Stomach (tissue), 4 donors: ENCODE measurements around the gene UPK3A.

Experiments used
- EP300 ChIP-seq: sonication (generic); formaldehyde crosslinking; IDR thresholded peaks from one replicate; pipeline ENCODE4 v1.6.1; 2017; ENCODE audit warnings: antibody characterized with exemption
- POLR2A ChIP-seq, 4 donors: fragments of 450-650 bp; IDR thresholded peaks; one replicate each; pipeline ENCODE4 v1.6.1; 2016; ENCODE audit warnings: antibody characterized with exemption in 4 of 4, control low read depth in 2 of 4, mild to moderate bottlenecking in 1 of 4, moderate library complexity in 1 of 4
- TF ChIP-seq, protein P1 (sequence below), 7 experiments: fragments of 450-650 bp in 4 of 7; fragments of 200-600 bp in 3 of 7; sonication (generic) in 3 of 7; IDR thresholded peaks; one replicate each; pipeline ENCODE4 v1.5.1; 2016 to 2019; ENCODE audit warnings: antibody characterized with exemption in 7 of 7, control low read depth in 2 of 7, mild to moderate bottlenecking in 1 of 7

DNA sequence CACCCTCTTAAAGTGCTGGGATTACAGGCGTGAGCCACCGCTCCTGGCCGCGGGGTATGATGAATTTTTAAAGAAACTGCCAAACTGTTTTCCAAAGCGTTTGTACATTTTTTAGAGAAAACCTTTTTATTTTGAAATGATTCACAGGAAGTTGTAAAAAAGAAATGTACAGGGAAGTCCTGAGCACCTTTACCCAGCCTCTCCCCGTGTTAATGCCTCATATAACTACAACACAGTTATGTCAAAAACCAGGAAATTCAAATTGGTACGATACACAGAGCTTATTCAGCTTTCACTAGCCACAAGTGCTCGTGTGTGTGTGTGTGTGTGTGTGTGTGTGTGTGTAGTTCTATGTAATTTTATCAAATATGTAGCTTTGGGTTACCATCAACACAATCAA is 18.0 kb downstream of the UPK3A start:
- no peak for TF ChIP-seq POLR2A (IDR thresholded peaks at IDR 0.05)
- TF ChIP-seq, protein P1, sequence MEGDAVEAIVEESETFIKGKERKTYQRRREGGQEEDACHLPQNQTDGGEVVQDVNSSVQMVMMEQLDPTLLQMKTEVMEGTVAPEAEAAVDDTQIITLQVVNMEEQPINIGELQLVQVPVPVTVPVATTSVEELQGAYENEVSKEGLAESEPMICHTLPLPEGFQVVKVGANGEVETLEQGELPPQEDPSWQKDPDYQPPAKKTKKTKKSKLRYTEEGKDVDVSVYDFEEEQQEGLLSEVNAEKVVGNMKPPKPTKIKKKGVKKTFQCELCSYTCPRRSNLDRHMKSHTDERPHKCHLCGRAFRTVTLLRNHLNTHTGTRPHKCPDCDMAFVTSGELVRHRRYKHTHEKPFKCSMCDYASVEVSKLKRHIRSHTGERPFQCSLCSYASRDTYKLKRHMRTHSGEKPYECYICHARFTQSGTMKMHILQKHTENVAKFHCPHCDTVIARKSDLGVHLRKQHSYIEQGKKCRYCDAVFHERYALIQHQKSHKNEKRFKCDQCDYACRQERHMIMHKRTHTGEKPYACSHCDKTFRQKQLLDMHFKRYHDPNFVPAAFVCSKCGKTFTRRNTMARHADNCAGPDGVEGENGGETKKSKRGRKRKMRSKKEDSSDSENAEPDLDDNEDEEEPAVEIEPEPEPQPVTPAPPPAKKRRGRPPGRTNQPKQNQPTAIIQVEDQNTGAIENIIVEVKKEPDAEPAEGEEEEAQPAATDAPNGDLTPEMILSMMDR (IDR thresholded peaks at IDR 0.05), result no peak
- TF ChIP-seq EP300, result no peak
